ENCODE measurements around the gene PCDH9.

- no peak for TF ChIP-seq POLR2A (IDR thresholded peaks at IDR 0.05)
- no peak for TF ChIP-seq CTCF (IDR thresholded peaks at IDR 0.05)
- TF ChIP-seq EP300 (IDR thresholded peaks at IDR 0.05) = no peak
These were observed 104.5 kb downstream of the PCDH9 start for GRCh38 chr13:67125681-67126080.
